G401.6 (cell line): ENCODE measurements around the gene CFAP20DC.
"Not testable (repeated sequence)": the region's sequence is repeated elsewhere in the genome, so short reads cannot be mapped to it uniquely, and the experiment has no call there.

Source experiments
- FAIRE-seq: peaks from 2 replicates; lab custom pipeline; 2012; peaks lifted over from hg19 to GRCh38; lab: Jason Lieb, UNC

The CFAP20DC gene

DNA sequence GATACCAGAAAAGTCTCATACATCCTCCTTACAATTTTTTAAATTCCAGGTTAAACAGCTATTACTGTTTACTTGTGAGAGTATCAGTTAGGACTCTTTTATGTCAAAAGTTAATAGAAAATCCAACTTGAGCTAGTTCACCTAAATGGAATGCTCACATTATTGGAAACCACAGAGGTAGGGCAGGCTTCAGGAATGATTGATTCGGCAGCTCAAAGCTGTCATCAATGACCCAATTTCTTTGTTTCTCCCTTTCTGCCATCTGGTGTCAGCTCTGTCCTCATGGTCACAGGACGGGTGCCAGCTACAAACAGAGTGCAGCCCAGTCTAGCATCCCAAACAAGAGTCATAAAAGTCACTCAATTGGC, 32.2 kb downstream of the CFAP20DC start:
- no peak for FAIRE-seq

GRCh38 chr3:59016930-59017616, 32.8 kb downstream of the CFAP20DC start:
- no peak for FAIRE-seq

DNA sequence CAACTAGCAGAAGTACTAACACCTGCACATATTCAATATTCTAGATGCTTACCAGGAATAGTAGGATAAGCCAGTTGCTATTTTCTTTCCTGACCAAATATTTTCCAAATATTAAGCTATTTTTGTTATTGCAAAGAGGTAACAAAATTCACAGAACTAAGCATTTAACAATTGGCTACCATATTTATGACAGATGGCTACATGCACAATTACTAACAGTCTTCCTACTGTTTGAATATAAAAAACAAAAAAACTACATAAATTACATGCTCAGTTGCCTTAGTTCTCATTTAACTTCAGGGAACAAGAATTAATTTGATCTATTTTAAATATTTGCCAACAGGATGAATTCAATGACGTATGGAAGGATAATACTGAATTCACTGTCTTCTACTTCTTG, 36.2 kb downstream of the CFAP20DC start:
- FAIRE-seq, result no peak

- FAIRE-seq, result no peak
These were observed 42.9 kb downstream of the CFAP20DC start for GRCh38 chr3:59006634-59007517.

DNA sequence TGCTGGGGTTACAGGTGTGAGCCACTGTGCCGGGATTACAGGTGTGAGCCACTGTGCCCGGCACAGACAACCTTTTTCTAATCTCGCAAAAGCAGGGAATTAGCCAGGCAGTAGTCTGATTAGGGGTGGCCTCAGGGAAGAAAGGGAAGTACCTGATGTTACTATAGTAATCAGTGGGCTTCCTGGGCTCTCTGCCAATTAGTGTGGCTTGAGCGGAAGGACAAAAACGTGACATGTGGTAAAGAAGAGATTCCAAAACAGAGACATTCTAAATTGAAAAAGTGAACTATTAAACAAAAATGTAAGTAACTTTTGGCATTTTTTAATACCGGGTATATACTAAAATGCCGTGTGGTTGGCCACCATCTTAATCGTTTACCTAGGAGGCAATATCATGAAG, 48.1 kb downstream of the CFAP20DC start:
- no peak for FAIRE-seq

- no peak for FAIRE-seq
These were observed 50.1 kb downstream of the CFAP20DC start for GRCh38 chr3:58999774-59000160.

GRCh38 chr3:58999134-58999773, 50.6 kb downstream of the CFAP20DC start:
- FAIRE-seq, result no peak

DNA sequence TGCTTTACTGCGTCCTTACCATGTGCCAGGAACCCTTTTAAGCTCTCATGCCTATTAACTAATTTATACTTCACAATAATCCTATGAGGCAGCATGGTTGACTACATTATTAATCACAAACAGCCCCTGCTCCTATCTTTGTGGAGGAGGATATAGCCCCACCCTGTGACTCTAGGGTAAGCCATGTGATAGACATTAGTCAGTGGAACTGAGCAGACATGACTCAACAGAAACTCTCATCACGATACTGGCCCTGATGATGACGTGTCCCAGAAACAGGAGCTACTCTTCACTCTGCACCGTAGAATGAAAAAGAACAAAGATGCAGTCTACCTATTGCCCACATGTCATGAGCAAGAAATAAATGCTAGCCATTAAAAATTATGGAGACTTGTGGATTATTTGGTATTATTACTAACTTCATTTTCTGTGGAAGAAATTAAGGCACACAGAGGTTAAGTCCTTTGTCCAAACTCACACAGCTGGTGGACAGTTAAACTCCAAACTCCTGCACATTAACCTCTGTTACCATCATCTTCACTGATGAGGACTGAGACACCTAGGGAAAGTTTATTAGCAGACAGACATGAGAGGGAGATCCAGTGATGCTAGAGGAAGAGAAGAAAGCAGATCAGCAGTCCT, 51.2 kb downstream of the CFAP20DC start:
- no peak for FAIRE-seq

GRCh38 chr3:58996730-58997129, 53.1 kb downstream of the CFAP20DC start:
- no peak for FAIRE-seq

GRCh38 chr3:58994746-58995330, 55.0 kb downstream of the CFAP20DC start:
- FAIRE-seq, result peak; percentile 90

- no peak for FAIRE-seq
These were observed 56.3 kb downstream of the CFAP20DC start for GRCh38 chr3:58993547-58993946.

GRCh38 chr3:58991623-58992022, 58.2 kb downstream of the CFAP20DC start:
- no peak for FAIRE-seq

DNA sequence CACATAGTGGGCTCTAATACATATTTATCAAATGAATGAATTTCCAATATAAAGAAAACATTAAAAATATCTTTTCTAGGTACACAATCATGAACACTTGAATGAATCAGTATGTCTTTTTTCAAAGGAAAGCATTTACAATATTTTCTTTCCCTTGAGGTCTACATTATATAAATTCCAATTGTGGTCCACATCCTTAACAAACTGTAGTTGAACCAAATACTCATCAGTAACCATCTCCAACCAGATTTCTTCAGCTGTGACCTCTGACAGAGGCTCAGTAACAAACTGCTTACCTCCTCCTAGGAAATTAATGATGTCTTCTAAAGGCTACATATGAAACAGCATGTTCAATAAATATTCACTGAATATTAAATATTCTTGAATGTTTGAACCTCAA, 58.8 kb downstream of the CFAP20DC start:
- FAIRE-seq, result no peak

GRCh38 chr3:58989955-58990354, 59.9 kb downstream of the CFAP20DC start:
- no peak for FAIRE-seq

DNA sequence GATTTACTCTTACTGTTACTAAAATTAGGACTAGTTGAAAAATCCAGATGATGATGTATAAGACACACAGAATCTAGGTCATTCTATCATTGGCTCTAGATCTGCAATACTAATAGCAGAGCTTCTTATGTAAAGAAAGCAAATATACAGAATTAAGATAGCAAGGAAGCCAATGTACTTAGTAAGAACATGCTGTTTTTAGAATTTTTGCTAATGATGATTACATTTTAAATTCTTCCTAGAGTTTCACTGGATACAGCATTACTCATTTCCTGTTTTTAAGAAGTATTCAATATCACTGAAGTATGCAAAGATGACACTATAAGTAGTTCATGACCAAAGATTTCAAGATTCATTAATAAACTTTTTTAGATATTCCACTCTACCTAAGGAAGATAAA, 60.7 kb downstream of the CFAP20DC start:
- no peak for FAIRE-seq

- no peak for FAIRE-seq
These were observed 61.8 kb downstream of the CFAP20DC start for GRCh38 chr3:58988041-58988440.

- no peak for FAIRE-seq
These were observed 63.2 kb downstream of the CFAP20DC start for GRCh38 chr3:58986654-58987053.

GRCh38 chr3:58979840-58980239, 70.0 kb downstream of the CFAP20DC start:
- FAIRE-seq, result no peak

DNA sequence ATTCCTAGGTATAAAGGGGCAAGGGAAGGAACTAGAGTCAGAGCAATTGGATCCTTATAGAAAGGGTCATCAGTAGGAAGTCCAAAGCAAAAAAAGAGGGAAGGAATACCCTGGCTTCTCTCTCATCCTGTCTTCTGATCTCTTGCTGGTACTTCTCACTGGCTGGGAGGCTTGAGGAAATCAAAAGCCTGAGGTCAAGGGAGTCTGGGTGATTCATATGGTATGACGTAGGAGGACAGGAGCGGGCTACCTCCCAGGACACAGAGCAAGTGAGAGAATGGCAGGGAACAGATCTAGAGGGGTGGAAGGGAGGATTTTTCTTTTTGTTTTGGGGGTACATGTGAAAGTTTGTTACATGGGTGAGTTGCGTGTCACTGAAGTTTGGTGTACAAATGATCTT, 76.0 kb downstream of the CFAP20DC start:
- no peak for FAIRE-seq

GRCh38 chr3:58967866-58968265, 82.0 kb downstream of the CFAP20DC start:
- not testable (repeated sequence) for FAIRE-seq

GRCh38 chr3:58965865-58966264, 84.0 kb downstream of the CFAP20DC start:
- no peak for FAIRE-seq

DNA sequence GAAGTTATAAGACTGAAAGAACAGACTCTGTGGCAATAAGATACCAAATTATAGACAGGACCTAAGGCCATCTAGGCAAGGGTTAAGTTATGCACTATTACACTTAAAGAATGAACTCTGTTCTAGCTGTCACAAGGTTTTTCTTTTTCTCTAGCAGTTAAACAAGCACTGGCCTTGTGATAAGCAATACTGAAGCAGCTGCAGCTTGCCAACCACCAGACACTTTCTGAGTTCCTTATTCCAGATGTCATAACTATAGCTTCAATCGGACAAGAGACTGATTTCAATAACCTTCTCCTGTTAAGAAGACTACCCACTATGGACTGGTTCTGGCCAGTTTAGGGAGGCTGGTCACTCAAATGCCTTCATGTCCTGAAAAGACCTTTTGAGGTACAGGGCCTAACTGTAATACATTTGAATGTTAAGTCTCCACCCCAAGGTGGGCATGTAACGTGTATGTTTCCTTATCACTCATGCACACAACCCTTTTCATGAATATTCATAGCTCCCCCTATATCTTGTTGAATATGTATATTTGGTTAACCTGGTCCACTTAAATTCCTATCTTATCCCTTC, 85.8 kb downstream of the CFAP20DC start:
- no peak for FAIRE-seq
